ENCODE data around the gene ANKRD40CL.

Gene ANKRD40CL

DNA sequence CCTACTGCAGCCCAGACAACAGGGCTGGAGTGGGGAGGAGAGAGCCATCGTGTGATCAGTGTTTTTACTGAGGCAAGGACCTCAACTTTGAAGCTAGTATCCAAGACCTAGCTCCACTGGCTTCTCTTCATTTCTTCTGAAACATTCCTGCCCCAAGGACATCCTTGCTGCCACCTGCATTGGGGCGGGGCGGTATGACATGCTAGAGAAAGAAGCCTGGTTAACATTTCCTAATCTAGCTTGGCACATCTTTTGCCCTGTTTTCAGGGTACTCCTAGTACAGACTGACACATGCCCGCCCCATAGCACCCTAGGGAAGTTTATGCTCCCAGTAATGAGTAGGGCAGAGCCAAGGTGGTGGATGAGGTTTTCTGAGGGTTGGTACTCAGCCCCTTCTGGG is 17.8 kb upstream of the ANKRD40CL start:
- no peak overlapping the region for H3K9ac ChIP-seq (ENCODE audit: low read depth, low read length)
- H3K4me3 ChIP-seq (ENCODE audit: low read depth, low read length), result no peak overlapping the region
- H3K9me3 ChIP-seq (ENCODE audit: control insufficient read depth, insufficient read depth, low read length), result no peaks in the 10 kb centered on the region
- H3K27me3 ChIP-seq (ENCODE audit: control insufficient read depth, insufficient read depth, low read length), result no peaks in the 10 kb centered on the region
- no peaks in the 10 kb centered on the region for H3K4me1 ChIP-seq (ENCODE audit: control insufficient read depth, insufficient read depth, low read length)
- no peaks in the 10 kb centered on the region for H3K36me3 ChIP-seq (ENCODE audit: control insufficient read depth, insufficient read depth, low read length)

GRCh38 chr17:50783905-50784304 is 16.6 kb upstream of the ANKRD40CL start:
- Histone ChIP-seq H3K4me1 (ENCODE audit: control insufficient read depth, insufficient read depth, low read length) (no peaks in the 10 kb centered on the region), H3K9ac (ENCODE audit: low read depth, low read length) (no peak overlapping the region), H3K27me3 (ENCODE audit: control insufficient read depth, insufficient read depth, low read length) (no peaks in the 10 kb centered on the region), H3K36me3 (ENCODE audit: control insufficient read depth, insufficient read depth, low read length) (no peaks in the 10 kb centered on the region), H3K4me3 (ENCODE audit: low read depth, low read length) (no peak overlapping the region), H3K9me3 (ENCODE audit: control insufficient read depth, insufficient read depth, low read length) (no peaks in the 10 kb centered on the region)

- Histone ChIP-seq H3K9ac (ENCODE audit: low read depth, low read length) (no peak overlapping the region), H3K4me1 (ENCODE audit: control insufficient read depth, insufficient read depth, low read length) (no peaks in the 10 kb centered on the region), H3K4me3 (ENCODE audit: low read depth, low read length) (no peak overlapping the region), H3K9me3 (ENCODE audit: control insufficient read depth, insufficient read depth, low read length) (no peaks in the 10 kb centered on the region), H3K36me3 (ENCODE audit: control insufficient read depth, insufficient read depth, low read length) (no peaks in the 10 kb centered on the region), H3K27me3 (ENCODE audit: control insufficient read depth, insufficient read depth, low read length) (no peaks in the 10 kb centered on the region)
These were observed 15.9 kb upstream of the ANKRD40CL start for GRCh38 chr17:50783193-50783660.

GRCh38 chr17:50781167-50781566 is 13.8 kb upstream of the ANKRD40CL start:
- no peaks in the 10 kb centered on the region for H3K9me3 ChIP-seq (ENCODE audit: control insufficient read depth, insufficient read depth, low read length)
- H3K27me3 ChIP-seq (ENCODE audit: control insufficient read depth, insufficient read depth, low read length), result no peaks in the 10 kb centered on the region
- H3K4me1 ChIP-seq (ENCODE audit: control insufficient read depth, insufficient read depth, low read length), result no peaks in the 10 kb centered on the region
- H3K36me3 ChIP-seq (ENCODE audit: control insufficient read depth, insufficient read depth, low read length), result no peaks in the 10 kb centered on the region
- no peak overlapping the region for H3K4me3 ChIP-seq (ENCODE audit: low read depth, low read length)
- H3K9ac ChIP-seq (ENCODE audit: low read depth, low read length), result no peak overlapping the region

DNA sequence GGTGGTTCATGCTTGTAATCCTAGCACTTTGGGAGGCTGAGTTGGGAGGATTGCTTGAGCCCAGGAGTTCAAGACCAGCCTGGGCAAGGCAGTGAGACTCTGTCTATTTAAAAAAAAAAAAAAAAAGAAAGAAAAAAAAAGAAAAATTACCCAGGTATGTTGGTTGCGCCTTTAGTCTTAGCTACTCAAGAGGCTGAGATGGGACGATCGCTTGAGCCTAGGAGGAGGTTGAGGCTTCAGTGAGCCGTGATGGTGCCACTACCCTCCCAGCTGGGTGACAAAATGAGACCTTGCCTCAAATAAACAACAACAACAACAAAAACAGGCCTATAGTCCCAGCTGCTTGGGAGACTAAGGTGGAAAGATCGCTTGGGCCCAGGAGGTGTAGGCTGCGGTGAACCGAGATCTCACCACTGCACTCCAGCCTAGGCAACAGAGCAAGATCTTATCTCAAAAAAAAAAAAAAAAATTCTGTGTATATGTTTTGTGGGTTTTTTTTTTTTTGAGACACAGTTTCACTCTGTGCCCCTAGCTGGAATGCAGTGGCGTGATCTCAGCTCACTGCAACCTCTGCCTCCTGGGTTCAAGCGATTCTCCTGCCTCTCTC is 12.5 kb upstream of the ANKRD40CL start:
- H3K4me3 ChIP-seq (ENCODE audit: low read depth, low read length), result no peak overlapping the region
- H3K27me3 ChIP-seq (ENCODE audit: control insufficient read depth, insufficient read depth, low read length), result no peaks in the 10 kb centered on the region

GRCh38 chr17:50778988-50779387 is 11.7 kb upstream of the ANKRD40CL start:
- Histone ChIP-seq H3K9me3 (ENCODE audit: control insufficient read depth, insufficient read depth, low read length) (no peaks in the 10 kb centered on the region), H3K9ac (ENCODE audit: low read depth, low read length) (no peak overlapping the region), H3K4me3 (ENCODE audit: low read depth, low read length) (no peak overlapping the region), H3K36me3 (ENCODE audit: control insufficient read depth, insufficient read depth, low read length) (no peaks in the 10 kb centered on the region), H3K27me3 (ENCODE audit: control insufficient read depth, insufficient read depth, low read length) (no peaks in the 10 kb centered on the region), H3K4me1 (ENCODE audit: control insufficient read depth, insufficient read depth, low read length) (no peaks in the 10 kb centered on the region)

More for the DNA sequence above, 12.5 kb upstream of the ANKRD40CL start:
- no peaks in the 10 kb centered on the region for H3K4me1 ChIP-seq (ENCODE audit: control insufficient read depth, insufficient read depth, low read length)
- no peaks in the 10 kb centered on the region for H3K36me3 ChIP-seq (ENCODE audit: control insufficient read depth, insufficient read depth, low read length)
- H3K9me3 ChIP-seq (ENCODE audit: control insufficient read depth, insufficient read depth, low read length), result no peaks in the 10 kb centered on the region
- no peak overlapping the region for H3K9ac ChIP-seq (ENCODE audit: low read depth, low read length)

GRCh38 chr17:50778471-50778870 is 11.2 kb upstream of the ANKRD40CL start:
- no peaks in the 10 kb centered on the region for H3K4me1 ChIP-seq (ENCODE audit: control insufficient read depth, insufficient read depth, low read length)
- no peaks in the 10 kb centered on the region for H3K9me3 ChIP-seq (ENCODE audit: control insufficient read depth, insufficient read depth, low read length)
- H3K36me3 ChIP-seq (ENCODE audit: control insufficient read depth, insufficient read depth, low read length), result no peaks in the 10 kb centered on the region

GRCh38 chr17:50775926-50776325 is 8.6 kb upstream of the ANKRD40CL start:
- Histone ChIP-seq H3K4me1 (ENCODE audit: control insufficient read depth, insufficient read depth, low read length) (peaks cover 2% of the 10 kb centered on the region), H3K9me3 (ENCODE audit: control insufficient read depth, insufficient read depth, low read length) (no peaks in the 10 kb centered on the region), H3K4me3 (ENCODE audit: low read depth, low read length) (no peak overlapping the region), H3K36me3 (ENCODE audit: control insufficient read depth, insufficient read depth, low read length) (no peaks in the 10 kb centered on the region), H3K27me3 (ENCODE audit: control insufficient read depth, insufficient read depth, low read length) (no peaks in the 10 kb centered on the region), H3K9ac (ENCODE audit: low read depth, low read length) (no peak overlapping the region)

More at GRCh38 chr17:50778471-50778870, 11.2 kb upstream of the ANKRD40CL start:
- Histone ChIP-seq H3K9ac (ENCODE audit: low read depth, low read length) (no peak overlapping the region), H3K27me3 (ENCODE audit: control insufficient read depth, insufficient read depth, low read length) (no peaks in the 10 kb centered on the region), H3K4me3 (ENCODE audit: low read depth, low read length) (no peak overlapping the region)

GRCh38 chr17:50774225-50774803 is 7.0 kb upstream of the ANKRD40CL start:
- Histone ChIP-seq H3K27me3 (ENCODE audit: control insufficient read depth, insufficient read depth, low read length) (no peaks in the 10 kb centered on the region), H3K9ac (ENCODE audit: low read depth, low read length) (no peak overlapping the region), H3K4me1 (ENCODE audit: control insufficient read depth, insufficient read depth, low read length) (peaks cover 2% of the 10 kb centered on the region), H3K4me3 (ENCODE audit: low read depth, low read length) (no peak overlapping the region), H3K9me3 (ENCODE audit: control insufficient read depth, insufficient read depth, low read length) (no peaks in the 10 kb centered on the region), H3K36me3 (ENCODE audit: control insufficient read depth, insufficient read depth, low read length) (no peaks in the 10 kb centered on the region)

DNA sequence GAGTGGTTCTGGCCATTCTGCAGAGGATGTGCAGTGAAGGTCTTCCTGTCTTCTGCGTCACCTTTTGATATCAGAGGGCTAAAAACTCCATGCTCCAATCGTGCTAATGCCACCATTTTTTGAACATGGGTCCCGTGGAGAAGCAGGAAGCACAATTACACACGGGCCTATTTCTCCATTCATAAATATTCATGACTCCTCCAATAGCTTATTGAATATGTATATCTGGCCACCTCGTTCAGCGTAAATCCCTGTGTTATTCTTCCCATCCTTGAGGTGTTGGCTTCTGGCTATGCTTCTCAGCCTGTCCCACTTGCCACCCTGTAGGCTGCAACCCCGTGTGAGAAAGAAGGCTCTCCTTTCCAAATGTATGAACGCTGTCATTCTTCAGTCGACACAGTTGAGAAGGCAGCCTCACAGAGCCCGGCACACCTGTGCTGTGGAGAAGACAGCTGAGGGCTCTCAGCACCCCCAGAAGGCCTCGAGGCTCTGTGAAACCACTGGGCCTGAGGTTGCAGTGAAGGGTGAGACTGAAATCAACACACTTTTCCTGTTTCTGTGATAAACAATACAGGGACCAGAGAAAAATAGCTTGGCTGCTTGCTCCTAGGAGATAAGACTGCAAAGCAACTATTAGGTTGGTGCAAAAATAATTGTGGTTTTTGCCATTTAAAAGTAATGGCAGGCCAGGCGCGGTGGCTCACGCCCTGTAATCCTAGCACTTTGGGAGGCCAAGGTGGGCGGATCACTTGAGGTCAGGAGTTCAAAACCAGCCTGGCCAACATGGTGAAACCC is 4.9 kb upstream of the ANKRD40CL start:
- H3K9me3 ChIP-seq (ENCODE audit: control insufficient read depth, insufficient read depth, low read length), result no peaks in the 10 kb centered on the region
- H3K4me3 ChIP-seq (ENCODE audit: low read depth, low read length), result no peak overlapping the region
- H3K36me3 ChIP-seq (ENCODE audit: control insufficient read depth, insufficient read depth, low read length), result no peaks in the 10 kb centered on the region
- no peak overlapping the region for H3K9ac ChIP-seq (ENCODE audit: low read depth, low read length)
- peaks cover 4% of the 10 kb centered on the region for H3K4me1 ChIP-seq (ENCODE audit: control insufficient read depth, insufficient read depth, low read length)
- H3K27me3 ChIP-seq (ENCODE audit: control insufficient read depth, insufficient read depth, low read length), result no peaks in the 10 kb centered on the region

DNA sequence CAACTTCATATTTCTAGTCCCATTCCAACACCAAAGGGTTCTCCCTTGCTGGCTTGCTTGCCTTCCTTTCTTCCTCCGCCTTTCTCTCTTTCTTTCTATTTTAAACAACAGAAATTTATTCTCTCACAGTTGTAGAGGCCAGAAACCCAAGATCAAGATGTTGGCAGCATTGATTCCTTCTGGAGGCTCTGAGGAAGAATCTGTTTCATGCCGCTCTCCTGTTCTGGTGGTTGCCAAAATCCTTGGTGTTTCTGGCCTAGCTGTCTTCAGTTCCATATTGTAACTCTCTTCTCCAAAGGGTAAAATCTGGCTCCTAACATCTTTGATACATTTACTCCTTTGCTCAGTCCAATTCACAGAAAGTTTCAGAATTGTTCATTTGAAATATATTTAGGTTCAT is 3.0 kb upstream of the ANKRD40CL start:
- Histone ChIP-seq H3K27me3 (ENCODE audit: control insufficient read depth, insufficient read depth, low read length) (no peaks in the 10 kb centered on the region), H3K36me3 (ENCODE audit: control insufficient read depth, insufficient read depth, low read length) (no peaks in the 10 kb centered on the region), H3K4me3 (ENCODE audit: low read depth, low read length) (no peak overlapping the region), H3K4me1 (ENCODE audit: control insufficient read depth, insufficient read depth, low read length) (peaks cover 4% of the 10 kb centered on the region), H3K9me3 (ENCODE audit: control insufficient read depth, insufficient read depth, low read length) (no peaks in the 10 kb centered on the region), H3K9ac (ENCODE audit: low read depth, low read length) (no peak overlapping the region)

- H3K36me3 ChIP-seq (ENCODE audit: control insufficient read depth, insufficient read depth, low read length), result no peaks in the 10 kb centered on the region
- no peaks in the 10 kb centered on the region for H3K9me3 ChIP-seq (ENCODE audit: control insufficient read depth, insufficient read depth, low read length)
These were observed 2.6 kb upstream of the ANKRD40CL start for GRCh38 chr17:50769884-50770283.

More at GRCh38 chr17:50769884-50770283, 2.6 kb upstream of the ANKRD40CL start:
- peaks cover 4% of the 10 kb centered on the region for H3K4me1 ChIP-seq (ENCODE audit: control insufficient read depth, insufficient read depth, low read length)
- H3K9ac ChIP-seq (ENCODE audit: low read depth, low read length), result no peak overlapping the region
- no peaks in the 10 kb centered on the region for H3K27me3 ChIP-seq (ENCODE audit: control insufficient read depth, insufficient read depth, low read length)
- H3K4me3 ChIP-seq (ENCODE audit: low read depth, low read length), result no peak overlapping the region
